ENCODE measurements around the gene CRYGS.
"Not testable (repeated sequence)": the region's sequence is repeated elsewhere in the genome, so short reads cannot be mapped to it uniquely, and the experiment has no call there.

The CRYGS gene

DNA sequence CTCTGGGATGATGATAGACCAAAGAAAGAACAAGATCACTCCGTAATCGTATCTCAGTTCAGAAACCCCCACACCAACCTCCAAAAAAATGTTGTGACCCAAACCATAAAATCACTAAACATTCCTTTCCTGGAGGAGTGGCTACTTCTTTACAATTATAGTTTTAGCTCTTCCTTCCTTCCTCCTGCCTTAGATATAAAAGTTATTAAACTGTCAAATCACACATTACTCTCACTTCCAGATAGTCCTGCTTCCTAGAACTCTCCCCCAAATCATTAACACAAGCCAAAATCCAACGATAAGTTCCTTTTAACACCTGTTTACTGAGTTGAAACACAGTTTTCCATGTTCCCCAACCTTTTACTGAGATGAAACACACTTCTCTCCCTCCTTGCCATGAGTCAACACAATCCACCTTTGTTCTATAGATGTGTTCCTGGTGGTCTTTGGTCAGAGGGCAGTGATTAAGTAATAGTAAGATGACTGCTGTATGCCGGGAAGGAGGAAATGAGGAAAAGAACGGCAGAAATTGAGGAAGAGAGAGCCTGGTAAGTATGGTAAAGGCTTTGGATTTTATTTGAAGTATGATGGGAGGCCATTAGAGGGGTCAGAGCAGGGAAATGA is 8.3 kb upstream of the CRYGS start:
- no peak for DNase-seq (ENCODE audit: low read depth)

DNA sequence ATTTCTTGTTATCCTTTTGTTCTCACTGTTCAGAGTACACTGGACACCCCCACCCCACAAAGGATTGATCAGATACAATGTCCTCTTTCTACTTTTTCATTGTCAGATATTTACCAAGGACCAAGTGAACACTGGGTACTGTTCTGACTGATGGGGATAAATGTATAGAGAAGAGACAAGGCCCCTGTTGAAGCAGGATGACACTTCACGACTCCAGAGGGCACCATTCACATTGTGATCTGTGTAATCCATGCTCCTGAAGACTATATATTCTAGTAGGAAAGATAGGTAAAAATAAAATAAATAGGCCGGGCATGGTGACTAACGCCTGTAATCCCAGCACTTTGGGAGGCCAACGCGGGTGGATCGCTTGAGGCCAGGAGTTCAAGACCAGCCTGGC is 7.2 kb upstream of the CRYGS start:
- DNase-seq (ENCODE audit: low read depth) = no peak

DNA sequence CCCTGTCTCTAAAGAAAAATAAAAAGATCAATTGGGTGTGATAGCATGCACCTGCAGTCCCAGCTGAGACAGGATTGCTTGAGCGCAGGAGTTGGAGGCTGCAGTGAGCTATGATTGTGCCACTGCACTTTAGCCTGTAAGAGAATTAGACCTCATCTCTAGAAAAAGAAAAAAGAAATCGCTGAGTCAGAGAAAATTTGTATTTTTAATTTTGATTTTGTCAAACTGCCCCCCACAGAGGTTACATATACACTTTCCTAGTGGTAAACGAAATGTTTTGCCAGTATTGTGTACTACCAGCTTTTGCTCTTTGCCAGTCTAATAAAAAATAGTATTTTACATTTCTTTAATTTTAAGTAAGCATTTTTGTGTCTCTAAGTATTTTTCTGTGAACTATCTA is 5.3 kb upstream of the CRYGS start:
- no peak for DNase-seq (ENCODE audit: low read depth)

DNA sequence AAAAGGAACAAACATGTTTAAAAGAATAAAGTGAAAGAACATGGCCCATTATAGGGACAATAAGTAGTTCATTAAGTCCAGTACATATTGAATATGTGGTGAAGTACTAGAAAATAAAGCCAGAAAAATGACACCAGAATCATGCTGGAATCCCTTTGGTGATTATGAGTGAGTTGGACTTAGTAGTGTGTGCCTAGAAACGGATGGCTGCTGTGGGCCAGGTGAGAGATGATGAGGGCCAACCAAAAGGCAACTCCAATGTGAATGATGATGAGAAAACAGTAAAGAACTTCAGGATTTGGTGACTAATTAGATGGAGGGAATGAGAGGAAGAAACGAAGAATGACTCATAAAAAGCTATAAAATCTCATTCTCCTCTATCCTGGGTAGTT is 3.3 kb downstream of the CRYGS start:
- DNase-seq (ENCODE audit: low read depth) = no peak

DNA sequence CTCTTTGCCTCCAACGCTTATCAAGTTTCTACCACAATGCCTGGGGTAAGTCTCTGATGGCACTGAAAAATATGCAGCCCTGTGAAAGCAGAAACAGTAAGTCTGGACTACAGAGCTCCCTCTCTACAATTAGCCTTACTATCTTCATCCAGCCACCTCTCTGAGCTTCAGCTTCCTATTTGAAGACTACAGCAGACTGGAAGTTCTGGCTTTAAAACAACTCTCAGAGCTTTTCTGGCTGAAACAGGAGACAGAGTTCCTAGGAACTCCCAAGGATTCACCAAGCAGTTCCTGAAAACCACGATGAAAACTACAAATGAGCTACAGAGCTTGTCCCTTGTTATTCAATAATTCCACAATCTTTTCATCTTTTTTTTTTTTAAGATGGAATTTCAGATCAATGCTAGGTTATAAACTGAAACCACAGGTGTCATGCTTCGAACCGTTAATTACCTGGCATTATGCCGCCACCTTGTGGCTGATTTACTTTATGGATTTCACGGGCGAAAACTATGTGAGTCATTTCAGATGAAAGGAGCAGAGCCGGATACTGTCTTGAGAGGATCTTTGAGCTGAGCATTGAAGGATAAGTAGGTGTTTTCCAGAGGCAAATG is 3.9 kb downstream of the CRYGS start:
- DNase-seq (ENCODE audit: low read depth) = peak; percentile 61

DNA sequence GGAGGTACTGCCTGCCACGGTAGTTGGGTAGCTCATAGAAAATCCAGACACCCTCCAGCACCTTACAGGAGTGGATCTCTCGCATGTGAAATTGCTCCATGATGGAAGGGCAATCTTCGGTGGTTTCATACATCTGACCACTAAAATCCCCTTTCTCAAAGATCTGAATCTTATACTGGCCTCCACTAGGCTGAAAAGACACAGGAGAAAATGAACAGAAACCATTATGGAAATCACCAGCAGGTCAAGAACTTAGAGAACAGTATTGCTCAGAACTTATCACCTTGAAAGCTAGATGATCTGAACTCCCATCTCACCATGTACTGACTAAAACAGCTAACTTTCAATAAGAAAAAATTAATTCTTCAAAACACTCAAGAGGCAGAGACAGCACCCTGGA is 5.4 kb downstream of the CRYGS start:
- no peak for DNase-seq (ENCODE audit: low read depth)

DNA sequence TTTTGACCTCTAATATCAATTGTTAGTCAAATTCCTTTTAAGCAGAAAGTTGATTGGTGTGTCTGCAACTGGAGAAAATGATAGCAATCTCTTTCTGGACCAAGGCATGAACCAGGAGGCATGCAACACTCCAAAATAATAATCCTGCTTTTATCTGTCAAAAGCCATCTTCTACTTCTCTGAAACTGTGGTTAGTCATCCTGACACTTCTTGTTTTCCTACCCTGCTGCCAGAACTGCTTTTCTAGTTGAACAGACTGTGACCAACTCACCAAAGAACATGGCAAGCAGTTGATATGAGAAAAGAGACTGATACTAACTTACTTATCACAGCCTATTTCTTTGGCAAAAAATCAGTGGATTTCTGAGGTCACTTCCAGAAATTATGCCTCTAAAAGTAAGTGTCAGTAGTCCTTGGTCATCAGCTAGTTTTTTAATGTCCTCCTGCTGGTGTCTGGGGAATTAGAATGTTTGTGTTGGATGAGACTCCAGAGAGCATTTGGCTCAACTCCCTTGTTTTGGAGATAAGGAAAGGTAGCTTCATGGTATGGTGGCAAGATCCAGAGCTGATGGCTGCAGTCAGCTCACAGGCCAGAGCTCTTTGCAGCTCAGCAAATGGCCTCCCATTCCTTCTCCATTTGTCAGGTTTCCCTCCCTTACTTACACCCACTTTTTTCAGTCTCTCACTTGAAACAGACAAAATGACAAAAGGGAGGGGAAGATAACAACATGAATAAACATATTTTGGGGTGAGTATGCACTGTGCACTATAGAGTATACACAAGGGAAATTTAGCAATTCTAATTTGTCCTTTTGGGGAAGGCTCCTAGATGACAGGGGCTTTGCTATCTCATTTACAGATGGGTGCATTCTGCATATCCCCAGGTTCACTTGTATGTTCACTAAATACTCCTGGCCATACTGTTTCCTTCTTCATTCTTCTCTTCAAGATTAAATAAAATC is 7.0 kb downstream of the CRYGS start:
- peak; percentile 35 for DNase-seq (ENCODE audit: low read depth)

DNA sequence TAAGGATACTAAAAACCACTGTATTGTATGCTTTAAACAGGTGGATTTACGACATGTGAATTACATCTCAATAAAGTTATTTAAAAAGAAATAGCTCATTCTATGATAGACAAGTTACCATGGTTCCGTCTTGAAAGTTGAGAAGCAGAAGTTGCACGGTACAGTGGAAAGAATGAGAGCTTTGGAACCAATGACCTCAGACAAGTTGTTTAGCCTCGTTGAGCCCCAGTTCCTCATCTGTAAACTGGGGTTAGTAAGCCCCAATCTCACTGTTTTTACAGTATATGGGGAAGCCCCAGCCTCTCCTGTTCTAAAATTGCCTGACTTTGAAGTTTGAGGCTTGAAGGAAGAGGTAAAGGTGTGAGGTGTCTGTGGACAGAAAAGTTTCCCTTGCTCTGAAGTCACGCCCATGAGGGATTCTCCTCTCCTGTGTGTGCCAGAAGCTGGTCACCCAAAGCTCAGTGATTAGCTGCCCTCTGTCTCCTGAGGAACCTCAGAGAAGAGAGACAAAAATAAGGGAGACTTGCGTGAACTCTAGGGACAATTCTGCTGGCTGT is 10.0 kb downstream of the CRYGS start:
- DNase-seq (ENCODE audit: low read depth) = no peak

DNA sequence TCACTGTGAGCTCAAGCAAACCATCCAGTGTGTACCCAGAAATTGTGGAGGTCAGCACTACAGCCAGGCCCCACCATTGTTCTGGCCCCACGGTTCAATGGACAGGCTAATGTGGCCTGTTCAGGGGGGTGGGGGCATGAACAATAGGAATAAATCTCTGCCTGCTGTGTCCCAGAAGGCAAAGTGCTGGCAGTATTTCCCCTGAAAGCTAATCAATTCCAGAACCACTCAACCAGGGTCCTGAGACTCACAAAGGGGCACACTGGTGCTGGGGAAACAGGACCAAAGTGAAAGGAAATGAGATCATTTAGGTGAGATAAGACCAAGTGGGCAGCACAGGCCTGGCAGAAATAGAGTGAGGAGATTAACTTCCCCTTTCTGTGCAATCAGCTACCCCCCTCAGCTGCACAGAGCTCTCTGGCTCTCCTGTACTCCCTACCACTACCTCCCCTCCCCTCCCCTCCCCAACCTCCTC is 11.5 kb downstream of the CRYGS start:
- no peak for DNase-seq (ENCODE audit: low read depth)

DNA sequence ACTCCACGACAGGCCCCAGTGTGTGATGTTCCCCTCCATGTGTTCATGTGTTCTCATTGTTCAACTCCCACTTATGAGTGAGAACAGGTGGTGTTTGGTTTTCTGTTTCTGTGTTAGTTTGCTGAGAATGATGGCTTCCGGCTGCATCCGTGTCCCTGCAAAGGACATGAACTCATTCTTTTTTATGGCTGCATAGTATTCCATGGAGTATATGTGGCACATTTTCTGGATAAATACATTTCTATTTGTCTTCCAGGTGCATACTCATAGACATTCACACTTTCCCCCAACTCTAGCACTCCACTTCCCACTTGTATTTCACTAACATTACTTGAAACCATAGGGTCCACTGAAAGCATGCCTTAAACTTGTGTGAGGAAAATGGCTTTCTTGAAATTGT is 12.5 kb downstream of the CRYGS start:
- not testable (repeated sequence) for DNase-seq (ENCODE audit: low read depth)

DNA sequence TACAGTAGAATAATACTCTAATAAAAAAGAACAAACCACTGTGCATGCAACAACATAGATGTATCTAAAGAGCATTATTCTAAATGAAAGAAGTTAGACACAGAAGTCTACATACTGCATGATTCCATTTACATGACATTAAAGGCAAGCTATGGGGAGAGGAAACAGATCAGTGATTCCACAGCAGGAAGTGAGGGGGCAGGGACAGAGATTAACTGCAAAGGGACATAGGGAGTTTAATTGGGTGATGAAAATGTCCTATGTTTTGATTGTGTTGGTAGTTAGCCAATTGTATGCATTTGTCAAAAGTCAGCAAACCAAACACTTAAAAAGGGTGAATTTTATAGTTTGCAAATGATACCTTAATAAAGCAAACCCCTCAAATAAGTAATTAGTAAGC is 13.8 kb downstream of the CRYGS start:
- DNase-seq (ENCODE audit: low read depth) = no peak

DNA sequence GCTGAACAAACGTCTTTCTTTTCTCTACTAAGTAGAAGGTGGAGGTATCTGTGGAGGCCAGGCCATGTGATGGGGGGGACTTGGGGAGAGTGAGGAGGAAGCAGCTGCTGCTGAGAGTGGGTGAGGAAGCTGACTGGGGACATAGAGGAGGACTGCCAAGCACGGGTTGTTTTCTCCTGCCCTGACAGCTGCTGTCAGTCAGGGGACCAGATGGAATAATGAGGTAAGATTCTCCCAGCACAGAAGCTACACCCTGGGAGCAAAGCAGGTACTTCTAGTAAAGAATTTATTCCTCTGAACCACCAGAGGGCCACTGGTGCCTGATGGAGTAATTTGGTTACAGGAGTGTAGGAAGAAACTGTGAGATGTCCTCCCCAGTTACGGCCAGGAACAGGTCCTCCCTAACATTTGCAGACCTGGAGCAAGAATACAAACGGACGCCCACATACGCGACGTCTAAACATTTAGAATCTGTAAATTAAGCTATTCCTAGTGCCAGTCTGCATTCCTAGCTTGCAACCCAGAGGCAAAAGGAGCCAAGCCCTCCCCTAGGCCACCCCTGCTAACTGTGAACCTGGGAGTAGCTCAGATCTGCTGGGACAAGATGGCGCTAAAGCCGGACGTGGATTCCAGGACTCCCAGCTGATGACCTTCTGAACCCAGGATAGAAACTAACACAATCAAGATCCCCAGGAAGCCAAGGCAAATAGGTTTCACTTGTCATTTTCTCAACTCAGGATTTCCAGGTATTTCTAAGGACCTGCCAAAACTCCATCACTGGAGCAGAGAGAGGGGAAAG is 14.8 kb downstream of the CRYGS start:
- DNase-seq (ENCODE audit: low read depth) = no peak

DNA sequence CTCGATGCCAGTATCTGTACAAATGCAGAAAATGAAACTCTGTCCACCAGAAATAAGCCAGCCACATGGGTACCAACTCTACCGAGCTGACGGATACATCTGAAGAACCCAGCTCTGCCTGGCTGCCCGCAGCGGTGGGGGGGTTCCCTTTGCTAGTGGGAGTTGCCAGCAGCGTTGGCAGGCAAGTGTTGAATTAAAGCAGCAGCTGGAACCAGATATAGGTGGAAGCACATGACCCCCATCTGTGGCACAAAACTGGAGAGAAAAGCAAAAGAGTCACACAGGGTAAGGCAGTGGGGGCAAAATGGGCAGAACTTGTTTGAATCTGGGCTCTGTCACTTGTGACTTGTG is 17.9 kb downstream of the CRYGS start:
- no peak for DNase-seq (ENCODE audit: low read depth)

DNA sequence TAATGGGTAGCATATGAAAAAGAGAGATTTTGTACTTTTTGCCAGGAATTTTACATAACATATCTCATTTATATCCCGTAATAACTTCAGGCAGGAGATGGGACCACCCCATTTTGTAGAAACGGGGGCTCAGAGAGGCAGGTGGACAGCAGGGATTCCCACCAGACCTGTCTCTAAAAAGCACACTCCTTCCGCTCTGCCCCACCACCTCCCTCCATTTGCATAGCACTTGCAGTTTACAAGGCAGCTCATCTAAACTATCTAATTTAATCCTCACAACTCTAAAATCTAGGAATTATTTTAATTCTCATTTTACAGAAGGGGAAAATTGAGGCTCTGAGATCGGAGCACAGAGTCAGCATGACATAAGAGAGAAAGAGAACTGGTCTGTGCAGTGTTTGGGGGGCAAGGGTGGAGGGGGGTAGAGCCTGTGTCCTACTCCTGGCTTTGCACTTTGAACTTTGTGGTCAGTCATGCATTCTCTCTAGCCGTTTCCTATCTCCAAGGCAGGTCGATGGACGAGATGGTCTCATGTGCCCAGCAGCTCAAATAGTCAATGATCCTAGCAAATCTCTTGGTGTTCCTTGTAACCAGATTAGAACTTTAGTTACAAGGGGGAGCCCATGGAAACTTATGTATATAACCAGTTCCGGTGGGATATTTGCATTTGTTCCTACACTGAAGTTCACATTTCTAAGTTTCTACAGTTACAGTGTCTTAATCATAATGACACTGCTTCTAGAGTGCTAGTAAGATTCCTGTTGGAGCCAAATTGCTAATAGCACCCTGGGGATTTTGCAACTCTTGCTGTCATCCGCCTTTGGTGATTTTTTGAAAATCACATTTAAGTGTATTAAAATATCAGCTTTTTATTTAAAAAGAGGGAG is 18.6 kb downstream of the CRYGS start:
- no peak for DNase-seq (ENCODE audit: low read depth)

DNA sequence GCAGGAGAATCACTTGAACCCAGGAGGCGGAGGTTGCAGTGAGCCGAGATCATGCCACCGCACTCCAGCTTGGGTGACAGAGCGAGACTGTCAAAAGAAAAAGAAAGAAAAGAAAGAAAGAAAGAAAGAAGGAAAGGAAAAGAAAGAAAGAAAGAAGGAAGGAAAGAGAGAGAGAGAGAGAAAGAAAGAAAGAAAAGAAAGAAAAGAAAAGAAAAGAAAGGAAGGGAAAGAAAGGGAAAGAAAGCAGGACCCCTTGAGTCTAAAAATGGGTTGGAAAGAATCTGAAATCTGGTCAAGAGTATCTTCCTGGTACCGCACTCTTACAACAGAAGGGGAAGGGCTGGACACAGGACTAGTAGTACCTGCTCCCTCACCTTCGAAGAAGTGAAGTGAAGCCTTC is 19.6 kb downstream of the CRYGS start:
- no peak for DNase-seq (ENCODE audit: low read depth)

DNA sequence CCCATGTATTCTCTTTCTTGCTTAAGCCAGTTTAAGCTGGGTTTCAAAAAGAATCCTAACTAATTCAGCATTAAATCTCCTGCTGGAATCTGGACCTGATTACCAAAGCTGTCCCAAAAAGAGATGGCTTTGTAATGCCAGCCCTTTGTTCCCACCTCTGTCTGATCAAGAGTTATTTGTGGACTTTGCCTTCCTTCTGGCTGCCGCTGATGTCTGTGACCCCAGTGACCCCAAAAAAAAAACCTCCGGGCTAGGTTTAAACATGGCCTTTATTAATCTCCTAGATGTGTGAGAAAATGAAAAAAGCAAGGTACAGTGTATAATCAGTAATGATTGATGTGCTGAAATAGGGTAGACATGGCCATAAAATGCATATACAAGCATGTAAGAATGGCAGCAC is 20.7 kb downstream of the CRYGS start:
- no peak for DNase-seq (ENCODE audit: low read depth)

DNA sequence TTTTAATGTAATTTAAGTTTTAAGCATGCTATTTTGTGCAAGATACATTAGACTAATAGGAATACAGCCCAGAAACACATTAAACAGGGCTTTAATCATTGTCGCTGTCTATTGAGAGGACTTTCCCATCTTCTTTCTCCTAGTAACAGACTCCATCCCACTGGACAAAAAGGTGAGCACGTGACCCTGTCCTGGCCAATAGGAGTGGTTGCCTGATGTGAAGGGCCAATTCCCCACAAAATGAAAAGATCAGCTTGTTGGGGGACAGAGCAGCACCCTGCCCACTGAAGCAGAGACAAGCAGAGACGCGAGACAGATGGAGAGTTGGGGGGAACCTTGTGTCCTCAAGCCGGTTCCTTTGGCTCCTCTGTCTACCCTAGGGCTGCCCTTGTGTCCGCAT is 21.2 kb downstream of the CRYGS start:
- no peak for DNase-seq (ENCODE audit: low read depth)

DNA sequence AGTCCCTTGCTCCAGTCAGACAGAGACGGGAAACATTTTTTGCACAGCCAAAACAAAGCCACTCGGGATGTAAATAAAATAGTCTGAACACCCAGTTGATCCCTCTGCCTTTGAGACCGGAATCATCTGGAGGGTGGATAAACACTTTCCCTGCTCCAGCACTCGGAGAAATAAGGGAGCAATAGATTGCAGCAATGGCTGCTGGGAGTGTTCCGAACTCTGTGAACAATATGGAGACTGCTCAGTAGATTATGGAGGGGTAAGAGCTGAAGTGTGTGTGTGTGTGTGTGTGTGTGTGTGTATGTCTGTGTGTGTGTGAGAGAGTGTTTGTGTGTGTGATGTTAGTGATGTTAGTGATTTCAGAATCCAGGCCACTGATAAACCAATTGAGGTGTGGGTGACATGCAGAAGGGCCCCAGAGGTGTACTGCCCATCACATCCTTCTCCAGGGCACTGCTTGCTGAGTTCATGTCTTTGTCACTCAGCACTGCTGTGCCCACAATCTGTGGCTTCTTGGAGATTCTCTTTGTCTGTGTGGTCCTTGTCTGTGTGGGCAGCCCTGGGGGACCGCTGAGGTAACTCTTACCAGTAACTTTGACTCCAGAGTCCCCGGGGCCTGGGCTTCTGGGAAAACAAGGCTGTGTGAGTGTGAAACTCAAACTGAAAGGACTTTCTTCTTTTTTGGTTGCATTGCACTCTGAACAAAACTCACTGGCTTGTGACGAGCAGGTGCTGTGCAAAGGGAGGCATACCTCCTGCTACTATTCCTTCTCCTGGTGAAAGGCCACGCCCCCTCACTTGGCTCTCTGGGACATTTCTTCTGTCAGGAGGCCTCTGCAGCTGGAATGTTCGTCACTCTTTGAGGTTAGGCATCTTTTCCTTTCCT is 23.0 kb downstream of the CRYGS start:
- no peak for DNase-seq (ENCODE audit: low read depth)

DNA sequence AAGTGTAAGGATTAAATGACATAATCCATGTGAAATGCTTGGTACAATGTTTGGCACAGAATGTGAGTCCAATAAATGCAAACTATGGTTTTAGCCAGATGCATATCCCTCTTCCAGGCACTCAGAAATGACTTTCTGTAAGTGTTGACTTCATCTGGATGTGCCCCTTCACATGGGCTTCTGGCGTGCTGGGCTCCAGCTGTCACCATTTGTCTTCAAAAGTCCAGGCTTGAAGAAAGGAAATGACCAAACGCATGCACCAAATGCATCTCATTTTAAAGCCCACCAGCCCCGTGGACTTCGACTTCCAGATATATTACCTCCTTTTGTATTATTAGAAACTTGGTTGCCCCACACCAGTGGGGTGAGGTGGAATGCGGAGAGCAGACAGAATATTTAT is 23.7 kb downstream of the CRYGS start:
- no peak for DNase-seq (ENCODE audit: low read depth)
